ENCODE measurements around the gene PPP1R12A. TPM values are rescaled to one million over a fixed set of nuclear protein-coding genes. Genes with fewer than 3 reads are reported as not detected.

Gene PPP1R12A
- total RNA-seq, 1 donor from 2014 or later = 104 TPM

DNA sequence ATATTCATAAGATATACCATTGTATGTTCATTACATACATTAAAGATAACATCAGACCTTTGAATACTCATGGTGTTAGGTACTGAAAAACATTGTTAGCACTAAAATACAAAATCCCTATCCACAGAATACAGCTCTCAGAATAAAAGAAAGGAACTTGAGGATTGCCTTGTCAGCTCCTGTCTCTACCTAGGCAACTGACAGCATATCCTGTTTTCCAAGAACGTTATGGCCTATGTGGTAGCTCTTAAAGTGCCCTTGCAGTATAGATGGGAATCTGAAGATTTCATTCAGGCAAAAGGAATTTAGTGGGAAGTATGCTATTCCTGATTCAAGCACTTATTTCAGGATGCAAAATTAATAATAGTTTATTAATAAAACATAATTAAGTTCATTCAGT is 1.8 kb upstream of the PPP1R12A start:
- intact Hi-C loops (cut with micrococcal nuclease) = loop anchor here (5.0 to 10.0 kb wide), 2 partner anchors 148 to 249 kb away; no protein-coding TSS in a partner anchor

GRCh38 chr12:79935624-79936345 is 888 bp upstream of the PPP1R12A start:
- intact Hi-C loops (cut with micrococcal nuclease) = loop anchor here (1.0 to 10.0 kb wide), 4 partner anchors 48 to 251 kb away; no protein-coding TSS in a partner anchor

GRCh38 chr12:79934281-79935020 is 446 bp downstream of the PPP1R12A start:
- intact Hi-C loops (cut with micrococcal nuclease) = loop anchor here (1.0 to 10.0 kb wide), 5 partner anchors 47 to 252 kb away; no protein-coding TSS in a partner anchor

DNA sequence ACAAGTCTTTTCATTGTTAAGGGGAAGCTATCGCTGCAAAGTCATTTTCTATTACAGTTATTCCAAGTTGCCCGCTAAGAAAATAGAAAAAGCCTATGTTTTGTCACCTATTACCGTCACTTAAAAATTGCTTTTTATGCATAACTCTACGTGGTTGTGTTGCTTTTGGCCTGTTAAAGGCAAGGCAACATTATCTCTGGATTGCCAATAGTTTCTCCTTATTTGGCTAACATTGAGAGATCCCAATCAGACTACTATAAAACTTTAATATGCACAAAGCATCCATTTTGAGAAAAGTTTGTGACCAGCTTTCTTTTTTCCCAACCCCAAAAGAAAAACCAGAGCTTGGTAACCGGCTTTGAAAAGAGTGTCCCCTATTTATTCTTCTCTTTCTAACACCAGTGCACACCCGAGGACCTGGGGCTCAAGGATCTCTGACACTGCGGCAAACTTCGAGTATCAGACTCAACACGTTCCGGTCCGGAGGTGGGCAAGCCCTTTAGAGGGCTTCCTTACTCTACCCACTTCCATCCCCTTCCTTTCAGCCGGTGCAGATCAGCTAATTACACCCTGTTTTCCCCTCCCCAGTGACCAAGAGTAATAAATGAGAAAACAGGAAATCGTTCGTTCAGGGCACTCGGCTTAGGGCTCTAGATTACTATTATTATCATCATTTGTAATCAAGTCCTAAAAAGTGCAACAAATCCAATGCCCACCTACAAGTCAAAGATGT is 1.2 kb downstream of the PPP1R12A start:
- intact Hi-C loops (cut with micrococcal nuclease) = loop anchor here (5.0 to 10.0 kb wide), 2 partner anchors 151 to 156 kb away; no protein-coding TSS in a partner anchor

- intact Hi-C loops (cut with micrococcal nuclease) = loop anchor here (5.0 to 10.0 kb wide), 2 partner anchors 152 to 156 kb away; no protein-coding TSS in a partner anchor
These were observed 1.9 kb downstream of the PPP1R12A start for GRCh38 chr12:79933043-79933442.

DNA sequence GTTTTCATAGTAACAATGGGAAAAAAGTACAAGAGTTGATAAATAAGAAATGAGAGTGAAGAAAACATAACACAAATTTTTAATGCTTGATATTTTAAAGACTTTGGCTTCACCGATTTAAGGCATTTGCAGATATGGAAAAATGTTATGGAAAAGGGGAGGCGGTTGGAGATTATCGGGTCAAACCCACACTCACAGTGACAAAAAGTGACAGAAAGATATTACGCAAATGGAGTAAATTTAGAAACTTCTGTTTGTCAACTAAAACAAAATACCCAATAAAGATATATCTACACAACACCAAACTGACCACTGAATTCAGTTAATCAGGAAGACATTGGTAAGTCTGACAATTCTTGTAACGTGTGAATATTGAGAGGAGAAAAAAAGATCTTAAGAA is 2.5 kb downstream of the PPP1R12A start:
- intact Hi-C loops (cut with micrococcal nuclease) = loop anchor here (5.0 to 10.0 kb wide), 2 partner anchors 152 to 155 kb away; no protein-coding TSS in a partner anchor

- intact Hi-C loops (cut with micrococcal nuclease) = no loop called here
These were observed 5.8 kb downstream of the PPP1R12A start for GRCh38 chr12:79929065-79929464.

GRCh38 chr12:79927772-79928474 is 7.0 kb downstream of the PPP1R12A start:
- intact Hi-C loops (cut with micrococcal nuclease) = no loop called here

GRCh38 chr12:79926951-79927350 is 7.9 kb downstream of the PPP1R12A start:
- intact Hi-C loops (cut with micrococcal nuclease) = no loop called here

- intact Hi-C loops (cut with micrococcal nuclease) = no loop called here
These were observed 9.4 kb downstream of the PPP1R12A start for GRCh38 chr12:79925492-79925891.

DNA sequence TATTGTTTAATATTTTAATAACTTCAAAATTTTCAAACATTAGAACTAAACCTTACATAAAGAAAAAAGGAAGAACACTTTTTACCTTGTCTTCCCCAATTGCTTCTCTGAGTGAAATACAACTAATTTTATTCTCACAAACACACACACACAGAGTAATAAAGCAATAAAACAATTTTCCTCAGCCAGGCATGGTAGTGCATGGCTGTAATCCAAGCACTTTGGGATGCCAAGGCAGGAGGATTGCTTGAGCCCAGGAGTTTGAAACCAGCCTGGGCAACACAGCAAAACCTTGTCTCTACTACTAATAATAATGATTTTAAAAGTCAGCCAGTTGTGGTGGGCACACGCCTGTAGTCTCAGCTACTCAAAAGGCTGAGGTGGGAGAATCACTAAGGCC is 13.1 kb downstream of the PPP1R12A start:
- intact Hi-C loops (cut with micrococcal nuclease) = no loop called here

DNA sequence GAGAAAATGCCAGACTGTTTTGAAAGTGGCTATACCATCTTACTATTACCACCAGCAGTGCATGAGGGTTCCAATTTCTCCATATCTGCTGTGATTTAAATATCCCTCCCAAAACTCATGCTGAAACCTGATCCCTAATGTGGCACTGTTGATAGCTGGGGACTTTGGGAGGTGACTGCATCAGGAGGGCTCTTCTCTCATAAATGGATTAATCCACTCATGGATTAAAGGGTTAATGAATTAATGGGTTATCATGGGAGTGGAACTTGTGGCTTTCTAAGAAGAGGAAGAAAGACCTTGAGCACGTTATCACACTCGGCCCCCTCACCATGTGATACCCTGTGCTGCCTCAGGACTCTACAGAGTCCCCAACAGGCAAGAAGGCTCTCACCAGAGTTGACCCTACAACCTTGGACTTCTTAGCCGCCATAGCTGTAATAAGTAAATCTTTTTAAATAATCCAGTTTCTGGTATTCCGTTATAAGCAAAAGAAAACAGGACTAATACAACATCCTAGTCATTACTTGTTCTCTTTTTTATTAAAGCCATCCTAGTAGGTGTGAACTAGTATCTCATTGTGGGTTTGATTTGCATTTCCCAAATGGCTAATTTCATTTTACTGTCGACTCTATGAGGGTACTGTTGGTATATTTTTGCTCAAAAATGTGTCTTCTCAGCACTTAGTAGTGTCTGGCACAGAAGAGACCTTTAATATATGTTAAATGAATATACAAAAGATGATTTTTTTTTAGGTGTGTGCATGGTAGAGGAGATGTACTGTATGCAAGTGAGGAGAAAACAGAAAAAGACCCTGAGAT is 14.3 kb downstream of the PPP1R12A start:
- intact Hi-C loops (cut with micrococcal nuclease) = no loop called here

- intact Hi-C loops (cut with micrococcal nuclease) = no loop called here
These were observed 15.1 kb downstream of the PPP1R12A start for GRCh38 chr12:79919762-79920161.

DNA sequence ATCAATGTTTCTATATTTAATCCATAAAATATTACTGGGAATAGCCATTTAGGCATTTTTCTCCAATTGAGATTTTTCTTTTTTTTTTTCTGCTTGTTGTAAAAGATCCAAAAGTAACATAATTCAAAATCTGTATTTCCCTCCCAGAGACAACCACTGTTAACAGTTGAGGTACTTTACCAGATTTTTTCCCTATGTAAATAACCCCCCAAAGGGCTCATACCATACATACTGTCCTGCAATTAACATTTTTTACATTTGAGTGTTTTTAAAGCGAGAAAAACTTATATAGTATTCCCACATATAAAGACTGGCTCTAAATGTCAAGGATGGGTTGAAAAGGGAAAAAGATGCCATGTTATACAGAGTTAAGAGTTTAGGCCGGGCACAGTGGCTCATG is 18.1 kb downstream of the PPP1R12A start:
- intact Hi-C loops (cut with micrococcal nuclease) = no loop called here

- intact Hi-C loops (cut with micrococcal nuclease) = no loop called here
These were observed 22.8 kb downstream of the PPP1R12A start for GRCh38 chr12:79911889-79912656.

GRCh38 chr12:79908366-79908765 is 26.5 kb downstream of the PPP1R12A start:
- intact Hi-C loops (cut with micrococcal nuclease) = no loop called here

- intact Hi-C loops (cut with micrococcal nuclease) = no loop called here
These were observed 33.4 kb downstream of the PPP1R12A start for GRCh38 chr12:79901506-79901905.

DNA sequence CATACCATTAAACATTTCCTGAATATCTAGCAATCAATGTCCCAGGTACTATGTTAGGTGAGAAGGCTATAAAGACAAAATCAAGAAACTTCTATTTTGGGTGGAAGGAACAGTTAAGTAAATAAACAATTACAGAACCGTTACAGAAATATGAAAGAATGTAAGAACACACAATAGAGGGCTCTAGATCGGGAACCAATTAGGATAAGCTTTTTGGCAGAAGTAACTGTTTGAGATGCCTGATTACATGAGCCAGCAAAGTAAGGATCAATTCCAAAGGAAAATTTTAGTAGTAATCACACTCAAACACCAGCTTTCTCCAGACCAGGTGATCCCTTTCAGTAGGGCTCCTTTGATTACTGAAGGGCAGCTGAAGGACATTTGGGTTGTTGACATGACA is 33.9 kb downstream of the PPP1R12A start:
- intact Hi-C loops (cut with micrococcal nuclease) = no loop called here

- intact Hi-C loops (cut with micrococcal nuclease) = no loop called here
These were observed 34.7 kb downstream of the PPP1R12A start for GRCh38 chr12:79900199-79900598.
